HepG2 (cell line): ENCODE data around the gene DCUN1D3. TPM values are rescaled to one million over a fixed set of nuclear protein-coding genes. Genes with fewer than 3 reads are reported as not detected.

Experiments used
- ATAC-seq: fragments of 200-7000 bp; cut with Tn5 transposase; 3 replicates; pipeline ENCODE4 v1.9.1; 2020; ENCODE audit warnings: mild to moderate bottlenecking, moderate library complexity
- BruUV-seq: library from RNA; stranded (reverse); fragments of 400-500 nt; replicated peaks from 2 replicates; lab custom pipeline; 2021; lab: Mats Ljungman, UMichigan
- CTCF ChIA-PET: fragments of 300-600 bp; formaldehyde crosslinking; extraction: SDS; loops from one replicate; lab custom pipeline; 2021; ENCODE audit warnings: low total read pairs, inconsistent platforms, low intra/inter-chr PET ratio; lab: Yijun Ruan, JAX
- POLR2A ChIA-PET: fragments of 350-600 bp; sonication (Branson Sonifier 250); formaldehyde crosslinking; loops from one replicate; lab custom pipeline; 2020; ENCODE audit warnings: antibody characterized with exemption, inconsistent platforms; lab: Yijun Ruan, JAX
- DNase-seq: peaks from one replicate; pipeline ENCODE4 v3.0.0-alpha.2; 2015; ENCODE audit warnings: low spot score
- FAIRE-seq: peaks from 3 replicates; lab custom pipeline; 2011; peaks lifted over from hg19 to GRCh38; lab: Jason Lieb, UNC
- H2AFZ ChIP-seq: one replicate; pipeline ENCODE4 v1.6.1; 2011; ENCODE audit warnings: low read length, inconsistent platforms
- H3K27ac ChIP-seq: fragments of 300-600 bp; 3 replicates; pipeline ENCODE4 v1.8.0; 2011; ENCODE audit warnings: mixed run types, mild to moderate bottlenecking, mixed read lengths, low read length, inconsistent platforms; ENCODE audit not compliant: insufficient read depth; ENCODE audit errors: extremely low read length
- H3K27me3 ChIP-seq, 2 experiments: fragments of 200-600 bp in 1 of 2; 2 replicates in 1 of 2; 3 replicates in 1 of 2; pipeline versions ENCODE4 v1.6.0 to v1.8.0; 2011; ENCODE audit warnings: low read length in 2 of 2, mild to moderate bottlenecking in 2 of 2, moderate library complexity in 2 of 2, inconsistent platforms in 1 of 2; ENCODE audit not compliant: insufficient read depth in 2 of 2, control insufficient read depth in 1 of 2
- H3K36me3 ChIP-seq, 2 experiments: fragments of 200-600 bp in 1 of 2; replicated peaks in 1 of 2; 2 replicates in 1 of 2; 3 replicates in 1 of 2; pipeline versions ENCODE4 v1.5.1 to v1.8.0; 2011; ENCODE audit warnings: low read length in 2 of 2, inconsistent platforms in 1 of 2; ENCODE audit not compliant: insufficient read depth in 2 of 2, control insufficient read depth in 1 of 2
- H3K4me1 ChIP-seq: 2 replicates; pipeline ENCODE4 v1.5.1; 2012; ENCODE audit warnings: low read length, inconsistent platforms; ENCODE audit not compliant: insufficient read depth
- H3K4me2 ChIP-seq: 2 replicates; pipeline ENCODE4 v1.6.0; 2011; ENCODE audit warnings: low read depth, low read length, inconsistent platforms
- H3K4me3 ChIP-seq, 3 experiments: fragments of 200-600 bp in 1 of 3; sonication (generic), shearing (Covaris generic) in 1 of 3; replicated peaks in 1 of 3; 2 replicates each; pipeline ENCODE4 v1.5.1; 2011 to 2016; ENCODE audit warnings: low read length in 3 of 3, inconsistent platforms in 2 of 3, low read depth in 2 of 3, mild to moderate bottlenecking in 2 of 3, control low read depth in 1 of 3, mixed read lengths in 1 of 3; ENCODE audit not compliant: insufficient read depth in 1 of 3
- H3K79me2 ChIP-seq: one replicate; pipeline ENCODE4 v1.6.1; 2011; ENCODE audit warnings: low read length, inconsistent platforms; ENCODE audit not compliant: insufficient read depth
- H3K9ac ChIP-seq: 2 replicates; pipeline ENCODE4 v1.6.0; 2011; ENCODE audit warnings: mild to moderate bottlenecking, low read depth, low read length, inconsistent platforms; ENCODE audit not compliant: insufficient read depth
- H3K9me3 ChIP-seq: 2 replicates; pipeline ENCODE4 v1.5.1; 2012; ENCODE audit warnings: mild to moderate bottlenecking, low read length
- H4K20me1 ChIP-seq: 2 replicates; pipeline ENCODE4 v1.6.0; 2011; ENCODE audit warnings: inconsistent platforms, mild to moderate bottlenecking, low read length, moderate library complexity; ENCODE audit not compliant: insufficient read depth
- ARHGAP35 ChIP-seq: sonication (generic); formaldehyde crosslinking; IDR thresholded peaks from 2 replicates; pipeline ENCODE4 v1.9.0; 2022; ENCODE audit warnings: mild to moderate bottlenecking, inconsistent platforms, moderate library complexity, missing genetic modification reagents, borderline replicate concordance
- CENPX ChIP-seq: sonication (generic); formaldehyde crosslinking; IDR thresholded peaks from 2 replicates; pipeline ENCODE4 v1.9.0; 2021; ENCODE audit warnings: mild to moderate bottlenecking, missing genetic modification reagents, moderate library complexity
- CREB1 ChIP-seq, 2 experiments: fragments of 450-650 bp in 1 of 2; IDR thresholded peaks; 2 replicates each; pipeline ENCODE4 v1.6.1; 2016 to 2017; ENCODE audit warnings: control low read depth in 1 of 2, mild to moderate bottlenecking in 1 of 2, missing compliant biosample characterization in 1 of 2, missing genetic modification characterization in 1 of 2
- JUNB ChIP-seq: sonication (generic); formaldehyde crosslinking; IDR thresholded peaks from 2 replicates; pipeline ENCODE4 v1.8.0; 2022; ENCODE audit warnings: missing genetic modification reagents, mild to moderate bottlenecking, borderline replicate concordance
- MXD4 ChIP-seq: IDR thresholded peaks from 2 replicates; pipeline ENCODE4 v1.6.1; 2016; ENCODE audit warnings: mild to moderate bottlenecking, missing biosample characterization, missing genetic modification reagents
- SATB2 ChIP-seq: sonication (generic); formaldehyde crosslinking; IDR thresholded peaks from 2 replicates; pipeline ENCODE4 v1.5.0; 2020; ENCODE audit warnings: missing genetic modification reagents
- ZNF367 ChIP-seq: sonication (generic); formaldehyde crosslinking; IDR thresholded peaks from 2 replicates; pipeline ENCODE4 v1.4.0; 2020; ENCODE audit warnings: missing genetic modification reagents, borderline replicate concordance
- ZNF768 ChIP-seq: sonication (generic); formaldehyde crosslinking; IDR thresholded peaks from 2 replicates; pipeline ENCODE4 v1.4.0; 2020; ENCODE audit warnings: missing genetic modification reagents
- WGBS: methylation state at CpG from one replicate; pipeline ENCODE4 v1.1.6; 2017; ENCODE audit warnings: low lambda C conversion rate; 5-methylcytosine and 5-hydroxymethylcytosine counted together
- in situ Hi-C: cut with HindIII; loops from 2 replicates; pipeline ENCODE4 v1.10.0; 2017; ENCODE audit warnings: low pct_unique_long_range_greater_than_20kb; ENCODE audit not compliant: extremely low pct_ligation_motif_present
- intact Hi-C: fragments of 100-400 bp; cut with micrococcal nuclease; formaldehyde crosslinking; loops from one replicate; pipeline ENCODE4 v1.10.0; 2022; ENCODE audit not compliant: unreplicated experiment
- polyA plus RNA-seq, 8 experiments: library from polyadenylated mRNA; depleted of rRNA in 3 of 8; stranded (reverse) in 7 of 8; unstranded in 1 of 8; fragments of >200 nt; fragmentation: Illumina TruSeq in 4 of 8; extraction: Trizol in 4 of 8; gene quantifications; 2 replicates each; pipeline versions ENCODE4 v1.2.1 to v1.2.3, GENCODE V29; 2011 to 2016; ENCODE audit warnings: low read depth in 4 of 8, missing spikeins in 1 of 8, mixed read lengths in 1 of 8; ENCODE audit not compliant: insufficient read depth in 1 of 8
- total RNA-seq, 5 experiments: library from RNA; depleted of rRNA; stranded (reverse); fragments of >200 nt; fragmentation: Illumina TruSeq; extraction: Trizol; gene quantifications; 2 replicates each; pipeline ENCODE4 v1.2.3, GENCODE V29; 2016; ENCODE audit warnings: low read depth in 1 of 5
- TF ChIP-seq, protein P1 (sequence below): IDR thresholded peaks from 2 replicates; pipeline ENCODE4 v1.6.1; 2016; ENCODE audit warnings: mild to moderate bottlenecking, missing biosample characterization, missing genetic modification reagents
- TF ChIP-seq, protein P2 (sequence below): IDR thresholded peaks from 2 replicates; pipeline ENCODE4 v1.6.1; 2016; ENCODE audit warnings: low read depth, control low read depth
- TF ChIP-seq, protein P3 (sequence below): sonication (generic); formaldehyde crosslinking; IDR thresholded peaks from 2 replicates; pipeline ENCODE4 v1.4.0; 2020; ENCODE audit warnings: mild to moderate bottlenecking, low read depth, missing genetic modification reagents
- TF ChIP-seq, protein P4 (sequence below): sonication (generic); formaldehyde crosslinking; IDR thresholded peaks from 2 replicates; pipeline ENCODE4 v1.8.0; 2022; ENCODE audit warnings: missing genetic modification reagents, mild to moderate bottlenecking, inconsistent platforms, borderline replicate concordance
- TF ChIP-seq, protein P5 (sequence below): sonication (generic); formaldehyde crosslinking; IDR thresholded peaks from 2 replicates; pipeline ENCODE4 v1.5.0; 2020; ENCODE audit warnings: missing genetic modification reagents, mild to moderate bottlenecking, borderline replicate concordance

DCUN1D3 gene
- total and polyA plus RNA-seq, 2 of the 13 experiments (the other 11 are each of a cell fraction or from before 2014, with no cell fraction given): 5.0 to 19.3 TPM

DNA sequence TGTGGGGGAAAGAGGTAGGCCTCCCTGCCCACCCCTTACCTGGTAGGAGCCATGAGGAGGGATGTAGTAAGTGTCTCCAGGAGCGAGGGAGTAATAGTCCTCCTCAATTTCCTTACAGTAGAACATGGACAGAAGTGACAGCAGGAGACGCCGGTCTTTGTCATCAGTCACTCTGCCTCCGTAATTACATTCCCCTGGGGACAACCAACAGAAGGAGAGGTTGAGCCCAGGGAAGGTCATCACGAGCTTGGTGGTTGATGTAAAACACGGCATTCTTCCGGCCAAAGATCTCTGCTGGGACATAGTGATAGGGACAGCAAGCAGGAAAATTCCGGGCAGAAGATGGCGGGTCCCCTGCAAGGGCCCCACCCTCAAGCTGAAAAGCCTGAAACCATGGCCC lies 48.3 kb upstream of the DCUN1D3 start:
- BruUV-seq: no TSS peak
- Histone ChIP-seq H3K79me2 (no peaks in the 10 kb centered on the region), H3K9ac (no peak overlapping the region), H2AFZ (no peak overlapping the region), H3K4me2 (no peak overlapping the region), H3K36me3 (no peaks in the 10 kb centered on the region), H3K4me1 (no peaks in the 10 kb centered on the region), H3K27me3 (peaks cover 2 to 7% of the 10 kb centered on the region in 2 experiments; a peak in 1 of 5 replicates), H4K20me1 (no peaks in the 10 kb centered on the region), H3K9me3 (no peaks in the 10 kb centered on the region), H3K4me3 (no peak overlapping the region), H3K27ac (no peak overlapping the region)
- ATAC-seq: no peak
- 51% methylated on average over 9 of the region's 9 CpGs for WGBS
- CTCF ChIA-PET: no interaction called here
- in situ Hi-C loops: no loop called here
- DNase-seq: no peak
- POLR2A ChIA-PET: no interaction called here
- FAIRE-seq: no peak
- TF ChIP-seq ARHGAP35 (CRISPR knock-in tag) (no peak), ZNF768 (CRISPR knock-in tag) (no peak)
- TF ChIP-seq, protein P1, sequence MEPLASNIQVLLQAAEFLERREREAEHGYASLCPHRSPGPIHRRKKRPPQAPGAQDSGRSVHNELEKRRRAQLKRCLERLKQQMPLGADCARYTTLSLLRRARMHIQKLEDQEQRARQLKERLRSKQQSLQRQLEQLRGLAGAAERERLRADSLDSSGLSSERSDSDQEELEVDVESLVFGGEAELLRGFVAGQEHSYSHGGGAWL (CRISPR knock-in tag): no peak
- TF ChIP-seq, protein P2, sequence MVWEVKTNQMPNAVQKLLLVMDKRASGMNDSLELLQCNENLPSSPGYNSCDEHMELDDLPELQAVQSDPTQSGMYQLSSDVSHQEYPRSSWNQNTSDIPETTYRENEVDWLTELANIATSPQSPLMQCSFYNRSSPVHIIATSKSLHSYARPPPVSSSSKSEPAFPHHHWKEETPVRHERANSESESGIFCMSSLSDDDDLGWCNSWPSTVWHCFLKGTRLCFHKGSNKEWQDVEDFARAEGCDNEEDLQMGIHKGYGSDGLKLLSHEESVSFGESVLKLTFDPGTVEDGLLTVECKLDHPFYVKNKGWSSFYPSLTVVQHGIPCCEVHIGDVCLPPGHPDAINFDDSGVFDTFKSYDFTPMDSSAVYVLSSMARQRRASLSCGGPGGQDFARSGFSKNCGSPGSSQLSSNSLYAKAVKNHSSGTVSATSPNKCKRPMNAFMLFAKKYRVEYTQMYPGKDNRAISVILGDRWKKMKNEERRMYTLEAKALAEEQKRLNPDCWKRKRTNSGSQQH (CRISPR knock-in tag): no peak
- intact Hi-C loops: no loop called here

DNA sequence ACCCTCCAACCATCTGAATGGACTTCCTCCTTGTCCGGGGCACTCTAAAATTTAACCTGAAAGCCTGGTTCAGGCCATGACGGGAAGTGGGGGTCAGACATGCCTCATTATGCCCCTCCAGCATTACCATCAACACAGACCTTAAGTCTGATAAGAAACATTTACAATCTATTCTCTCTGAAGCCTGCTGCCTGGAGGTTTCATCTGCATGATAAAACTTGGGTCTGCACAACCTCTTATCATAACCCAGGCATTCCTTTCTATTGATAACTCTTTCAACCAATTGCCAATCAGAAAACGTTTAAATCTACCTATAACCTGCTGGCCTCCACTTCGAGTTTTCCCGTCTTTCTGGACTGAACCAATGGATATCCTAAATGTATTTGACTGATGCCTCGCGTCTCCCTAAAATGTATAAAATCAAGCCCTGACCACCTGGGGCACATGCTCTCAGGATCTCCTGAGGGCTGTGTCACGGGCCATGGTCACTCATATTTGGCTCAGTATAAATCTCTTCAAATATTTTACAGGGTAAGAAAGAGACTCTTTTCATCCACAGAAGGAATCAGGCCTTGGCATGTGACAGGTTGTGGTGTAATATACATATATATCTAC lies 46.0 kb upstream of the DCUN1D3 start:
- POLR2A ChIA-PET: no interaction called here
- H2AFZ ChIP-seq: no peak overlapping the region
- no peak overlapping the region for H3K27ac ChIP-seq
- in situ Hi-C loops: no loop called here
- no peak overlapping the region for H3K4me2 ChIP-seq
- no peak overlapping the region for H3K4me3 ChIP-seq
- no peak overlapping the region for H3K9ac ChIP-seq
- DNase-seq (no peak), FAIRE-seq (no peak), ATAC-seq (no peak)
- CTCF ChIA-PET: interaction anchor here (1.9 kb wide), 1 partner anchor 96 kb away, joined by 9 read pairs; no protein-coding TSS in a partner anchor
- BruUV-seq: no TSS peak
- no peaks in the 10 kb centered on the region for H3K36me3 ChIP-seq
- H4K20me1 ChIP-seq: no peaks in the 10 kb centered on the region
- no peaks in the 10 kb centered on the region for H3K79me2 ChIP-seq
- intact Hi-C loops: no loop called here
- WGBS: 48% methylated on average over 8 of the region's 8 CpGs
- H3K27me3 ChIP-seq: peaks cover 3 to 4% of the 10 kb centered on the region in 2 experiments; a peak in 2 of 5 replicates
- H3K9me3 ChIP-seq: no peaks in the 10 kb centered on the region
- H3K4me1 ChIP-seq: no peaks in the 10 kb centered on the region
- TF ChIP-seq, protein P3, sequence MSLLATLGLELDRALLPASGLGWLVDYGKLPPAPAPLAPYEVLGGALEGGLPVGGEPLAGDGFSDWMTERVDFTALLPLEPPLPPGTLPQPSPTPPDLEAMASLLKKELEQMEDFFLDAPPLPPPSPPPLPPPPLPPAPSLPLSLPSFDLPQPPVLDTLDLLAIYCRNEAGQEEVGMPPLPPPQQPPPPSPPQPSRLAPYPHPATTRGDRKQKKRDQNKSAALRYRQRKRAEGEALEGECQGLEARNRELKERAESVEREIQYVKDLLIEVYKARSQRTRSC (CRISPR knock-in tag): no peak
- TF ChIP-seq JUNB (CRISPR knock-in tag): no peak
- TF ChIP-seq CREB1 (IDR thresholded peaks at IDR 0.05): no peak
- TF ChIP-seq CREB1 (CRISPR knock-in tag; IDR thresholded peaks at IDR 0.05): no peak
- no peak for TF ChIP-seq MXD4 (CRISPR knock-in tag)
- TF ChIP-seq, protein P4, sequence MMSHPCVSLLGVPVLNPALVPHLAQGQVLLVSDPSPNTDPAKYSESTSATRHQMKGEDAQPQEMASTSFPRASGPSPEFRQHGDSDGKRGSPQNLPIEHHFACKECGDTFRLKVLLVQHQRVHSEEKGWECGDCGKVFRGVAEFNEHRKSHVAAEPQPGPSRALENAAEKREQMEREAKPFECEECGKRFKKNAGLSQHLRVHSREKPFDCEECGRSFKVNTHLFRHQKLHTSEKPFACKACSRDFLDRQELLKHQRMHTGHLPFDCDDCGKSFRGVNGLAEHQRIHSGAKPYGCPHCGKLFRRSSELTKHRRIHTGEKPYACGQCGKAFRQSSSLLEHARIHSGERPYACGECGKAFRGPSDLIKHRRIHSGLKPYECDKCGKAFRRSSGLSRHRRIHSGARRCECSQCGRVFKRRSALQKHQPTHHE (CRISPR knock-in tag): no peak
- TF ChIP-seq, protein P5, sequence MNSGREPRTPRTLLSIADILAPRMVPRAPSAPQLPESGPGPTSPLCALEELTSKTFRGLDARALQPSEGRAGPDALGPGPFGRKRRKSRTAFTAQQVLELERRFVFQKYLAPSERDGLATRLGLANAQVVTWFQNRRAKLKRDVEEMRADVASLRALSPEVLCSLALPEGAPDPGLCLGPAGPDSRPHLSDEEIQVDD (CRISPR knock-in tag): no peak
- TF ChIP-seq CENPX: no peak
- TF ChIP-seq ZNF367 (CRISPR knock-in tag): no peak
- TF ChIP-seq SATB2 (CRISPR knock-in tag): no peak
